SK-N-MC (cell line): ENCODE results near the gene KIF26A.

ENCODE experiments used
- DNase-seq: peaks from one replicate; pipeline ENCODE4 v3.0.0-alpha.2; 2011; ENCODE audit warnings: low read depth, low spot score
- H3K27ac ChIP-seq: fragments of 200-600 bp; sonication (generic); 2 replicates; pipeline ENCODE4 v1.5.1; 2016; ENCODE audit warnings: mixed run types
- H3K36me3 ChIP-seq: fragments of 200-600 bp; sonication (generic); 2 replicates; pipeline ENCODE4 v1.6.1; 2017; ENCODE audit warnings: antibody characterized with exemption, low read length, mixed read lengths; ENCODE audit not compliant: insufficient read depth
- H3K4me3 ChIP-seq: fragments of 200-600 bp; sonication (generic); 2 replicates; pipeline ENCODE4 v1.5.1; 2016
- H3K9ac ChIP-seq: fragments of 200-600 bp; sonication (generic); 2 replicates; pipeline ENCODE4 v1.8.0; 2017; ENCODE audit warnings: mixed run types, mixed read lengths; ENCODE audit not compliant: insufficient read length
- H3K9me3 ChIP-seq: fragments of 200-600 bp; sonication (generic); 2 replicates; pipeline ENCODE4 v1.6.1; 2017; ENCODE audit warnings: low read depth, mild to moderate bottlenecking, antibody characterized with exemption, low read length, moderate library complexity, mixed read lengths
- EZH2 ChIP-seq: fragments of 200-600 bp; sonication (generic); IDR thresholded peaks from one replicate; pipeline ENCODE4 v1.6.1; 2017; ENCODE audit warnings: antibody characterized with exemption
- FOXP2 ChIP-seq: optimal IDR thresholded peaks from 2 replicates; pipeline ENCODE3; 2011; ENCODE audit warnings: mild to moderate bottlenecking, moderate library complexity; ENCODE audit not compliant: insufficient read depth; ENCODE audit errors: extremely low read length, control extremely low read depth
- POLR2AphosphoS5 ChIP-seq: IDR thresholded peaks from 2 replicates; pipeline ENCODE4 v1.6.1; 2012; ENCODE audit warnings: mild to moderate bottlenecking, low read depth, low read length, borderline replicate concordance

Gene KIF26A

GRCh38 chr14:104219731-104220214 is 81.4 kb downstream of the KIF26A start:
- Histone ChIP-seq H3K9ac (no peak overlapping the region), H3K9me3 (no peaks in the 10 kb centered on the region), H3K4me3 (no peak overlapping the region), H3K27ac (no peak overlapping the region), H3K36me3 (no peaks in the 10 kb centered on the region)
- no peak for TF ChIP-seq FOXP2
- no peak for TF ChIP-seq EZH2
- TF ChIP-seq POLR2AphosphoS5 = no peak
- no peak for DNase-seq

GRCh38 chr14:104220215-104221070 is 82.1 kb downstream of the KIF26A start:
- H3K4me3 ChIP-seq = no peak overlapping the region
- no peak overlapping the region for H3K27ac ChIP-seq
- H3K9me3 ChIP-seq = no peaks in the 10 kb centered on the region
- TF ChIP-seq POLR2AphosphoS5 (no peak), EZH2 (no peak), FOXP2 (no peak)
- no peak overlapping the region for H3K9ac ChIP-seq
- no peaks in the 10 kb centered on the region for H3K36me3 ChIP-seq
- no peak for DNase-seq

GRCh38 chr14:104221071-104221625 is 82.8 kb downstream of the KIF26A start:
- no peak overlapping the region for H3K4me3 ChIP-seq
- no peak for DNase-seq
- H3K9ac ChIP-seq = no peak overlapping the region
- H3K36me3 ChIP-seq = no peaks in the 10 kb centered on the region
- H3K9me3 ChIP-seq = no peaks in the 10 kb centered on the region
- no peak overlapping the region for H3K27ac ChIP-seq
- TF ChIP-seq EZH2 = no peak
- no peak for TF ChIP-seq FOXP2
- no peak for TF ChIP-seq POLR2AphosphoS5

- TF ChIP-seq POLR2AphosphoS5 = no peak
- no peak for TF ChIP-seq EZH2
- no peak for TF ChIP-seq FOXP2
These were observed 83.4 kb downstream of the KIF26A start for GRCh38 chr14:104221636-104222369.

GRCh38 chr14:104222396-104223036 is 84.1 kb downstream of the KIF26A start:
- TF ChIP-seq POLR2AphosphoS5 (no peak), FOXP2 (no peak), EZH2 (no peak)
- H3K27ac ChIP-seq = peak overlapping the region; percentile 45; the same call in 1 of the 2 replicates
- H3K36me3 ChIP-seq = no peaks in the 10 kb centered on the region
- no peak overlapping the region for H3K9ac ChIP-seq
- H3K4me3 ChIP-seq = no peak overlapping the region; the same call in 1 of the 2 replicates
- no peak for DNase-seq
- H3K9me3 ChIP-seq = no peaks in the 10 kb centered on the region

More at GRCh38 chr14:104221636-104222369, 83.4 kb downstream of the KIF26A start:
- H3K36me3 ChIP-seq = no peaks in the 10 kb centered on the region
- H3K9me3 ChIP-seq = no peaks in the 10 kb centered on the region
- no peak overlapping the region for H3K4me3 ChIP-seq
- H3K9ac ChIP-seq = no peak overlapping the region
- no peak overlapping the region for H3K27ac ChIP-seq
- DNase-seq = no peak

GRCh38 chr14:104223101-104224041 is 85.0 kb downstream of the KIF26A start:
- DNase-seq = no peak
- no peaks in the 10 kb centered on the region for H3K36me3 ChIP-seq
- TF ChIP-seq POLR2AphosphoS5 = no peak
- no peak for TF ChIP-seq EZH2
- no peak for TF ChIP-seq FOXP2
- peak overlapping the region; percentile 71 for H3K4me3 ChIP-seq
- H3K27ac ChIP-seq = peak overlapping the region; percentile 90
- no peaks in the 10 kb centered on the region for H3K9me3 ChIP-seq
- peak overlapping the region; percentile 33 for H3K9ac ChIP-seq

- Histone ChIP-seq H3K9ac (peak overlapping the region; percentile 33), H3K4me3 (peak overlapping the region; percentile 71), H3K27ac (peak overlapping the region; percentile 90), H3K36me3 (no peaks in the 10 kb centered on the region), H3K9me3 (no peaks in the 10 kb centered on the region)
- TF ChIP-seq FOXP2 (no peak), POLR2AphosphoS5 (peak; percentile 76)
- peak; percentile 92 for DNase-seq
These were observed 85.7 kb downstream of the KIF26A start for GRCh38 chr14:104224131-104224505.
